Spinal cord (tissue), 10 donors: ENCODE results near the gene XYLT1. TPM values are rescaled to one million over a fixed set of nuclear protein-coding genes. Genes with fewer than 3 reads are reported as not detected.

Experiments used
- DNase-seq, 6 donors: peaks; one replicate each; pipeline versions ENCODE4 v3.0.0 to v3.0.0-alpha.2; 2013 to 2015; ENCODE audit warnings: low spot score in 6 of 6, low read depth in 4 of 6
- H3K27ac ChIP-seq: one replicate; pipeline ENCODE4 v1.5.1; 2013; ENCODE audit warnings: low read depth, low read length, control low read depth
- H3K27me3 ChIP-seq: one replicate; pipeline ENCODE4 v1.6.1; 2013; ENCODE audit warnings: low read length; ENCODE audit not compliant: control insufficient read depth, insufficient read depth
- H3K36me3 ChIP-seq: one replicate; pipeline ENCODE4 v1.6.1; 2013; ENCODE audit warnings: low read length; ENCODE audit not compliant: control insufficient read depth, insufficient read depth
- H3K4me1 ChIP-seq: one replicate; pipeline ENCODE4 v1.6.1; 2013; ENCODE audit warnings: low read length; ENCODE audit not compliant: control insufficient read depth, insufficient read depth
- H3K4me3 ChIP-seq: one replicate; pipeline ENCODE4 v1.5.1; 2013; ENCODE audit warnings: low read depth, low read length, control low read depth
- H3K9me3 ChIP-seq: one replicate; pipeline ENCODE4 v1.6.1; 2013; ENCODE audit warnings: low read length; ENCODE audit not compliant: control insufficient read depth, insufficient read depth
- WGBS: methylation state at CpG from one replicate; pipeline ENCODE4 v1.1.5; 2013; ENCODE audit warnings: missing lambda C conversion rate; ENCODE audit not compliant: insufficient coverage; 5-methylcytosine and 5-hydroxymethylcytosine counted together
- polyA plus RNA-seq, 2 donors: library from polyadenylated mRNA; unstranded; fragments of 120-200 nt; gene quantifications; one replicate each; pipeline ENCODE4 v1.2.1, GENCODE V29; 2013; ENCODE audit not compliant: insufficient read length in 2 of 2
- total RNA-seq, 2 donors: library from RNA; depleted of rRNA in 1 of 2; stranded (reverse); fragments of 120-200 nt in 1 of 2; fragments of >200 nt in 1 of 2; gene quantifications; one replicate each; pipeline versions ENCODE4 v1.2.3 to v1.2.4, GENCODE V29; 2013 to 2014
- donor health status: healthy.

The XYLT1 gene
- total and polyA plus RNA-seq, 4 donors, result 13.0 to 17.0 (median 15.2) TPM

- Histone ChIP-seq H3K36me3 (peaks cover 12% of the 10 kb centered on the region), H3K4me1 (peaks cover 3% of the 10 kb centered on the region), H3K27ac (no peak overlapping the region), H3K4me3 (no peak overlapping the region), H3K27me3 (no peaks in the 10 kb centered on the region), H3K9me3 (no peaks in the 10 kb centered on the region)
- 51% methylated on average over 3 of the region's 10 CpGs for WGBS
- peak in 1 of 6 donors; percentile 78 for DNase-seq
These were observed 365.4 kb downstream of the XYLT1 start for GRCh38 chr16:17105239-17105797.

GRCh38 chr16:17104654-17105053 lies 366.1 kb downstream of the XYLT1 start:
- Histone ChIP-seq H3K27me3 (no peaks in the 10 kb centered on the region), H3K27ac (no peak overlapping the region), H3K4me1 (peaks cover 3% of the 10 kb centered on the region), H3K9me3 (no peaks in the 10 kb centered on the region), H3K4me3 (no peak overlapping the region), H3K36me3 (peaks cover 8% of the 10 kb centered on the region)
- 91% methylated on average over 4 of the region's 5 CpGs for WGBS
- no peak for DNase-seq

- Histone ChIP-seq H3K27ac (no peak overlapping the region), H3K9me3 (no peaks in the 10 kb centered on the region), H3K36me3 (peaks cover 2% of the 10 kb centered on the region), H3K4me1 (peaks cover 3% of the 10 kb centered on the region), H3K4me3 (no peak overlapping the region), H3K27me3 (no peaks in the 10 kb centered on the region)
- DNase-seq, result peak in 2 of 6 donors; percentile 50 to 62
- WGBS, result 20% methylated on average over 1 of the region's 3 CpGs
These were observed 367.5 kb downstream of the XYLT1 start for GRCh38 chr16:17103216-17103615.

GRCh38 chr16:17101646-17102045 lies 369.1 kb downstream of the XYLT1 start:
- Histone ChIP-seq H3K36me3 (no peaks in the 10 kb centered on the region), H3K27me3 (no peaks in the 10 kb centered on the region), H3K9me3 (no peaks in the 10 kb centered on the region), H3K4me3 (no peak overlapping the region), H3K27ac (no peak overlapping the region), H3K4me1 (peaks cover 3% of the 10 kb centered on the region)
- whole genome bisulfite sequencing, result no CpG with 5 or more reads among the region's 2 CpGs
- DNase-seq, result peak in 1 of 6 donors; percentile 42

- WGBS, result 100% methylated on average over 1 of the region's 6 CpGs
- peak in 1 of 6 donors; percentile 28 for DNase-seq
These were observed 372.1 kb downstream of the XYLT1 start for GRCh38 chr16:17098685-17099084.

GRCh38 chr16:17084130-17084529 lies 386.6 kb downstream of the XYLT1 start:
- no CpG with 5 or more reads among the region's 2 CpGs for WGBS
- Histone ChIP-seq H3K27ac (no peak overlapping the region), H3K36me3 (no peaks in the 10 kb centered on the region)

More at GRCh38 chr16:17098685-17099084, 372.1 kb downstream of the XYLT1 start:
- Histone ChIP-seq H3K9me3 (no peaks in the 10 kb centered on the region), H3K27me3 (no peaks in the 10 kb centered on the region), H3K4me1 (no peaks in the 10 kb centered on the region), H3K4me3 (no peak overlapping the region), H3K27ac (no peak overlapping the region), H3K36me3 (no peaks in the 10 kb centered on the region)

GRCh38 chr16:17083628-17084027 lies 387.1 kb downstream of the XYLT1 start:
- peak in 5 of 6 donors; percentile 42 to 90 (median 69) for DNase-seq

More at GRCh38 chr16:17084130-17084529, 386.6 kb downstream of the XYLT1 start:
- H3K27me3 ChIP-seq, result peaks cover 1% of the 10 kb centered on the region
- no peak for DNase-seq
- no peak overlapping the region for H3K4me3 ChIP-seq
- H3K4me1 ChIP-seq, result no peaks in the 10 kb centered on the region
- H3K9me3 ChIP-seq, result no peaks in the 10 kb centered on the region

GRCh38 chr16:17082095-17082882 lies 388.5 kb downstream of the XYLT1 start:
- no peaks in the 10 kb centered on the region for H3K9me3 ChIP-seq
- H3K36me3 ChIP-seq, result no peaks in the 10 kb centered on the region
- whole genome bisulfite sequencing, result 67% methylated on average over 5 of the region's 7 CpGs
- H3K27me3 ChIP-seq, result no peaks in the 10 kb centered on the region
- H3K4me3 ChIP-seq, result no peak overlapping the region
- DNase-seq, result no peak
- H3K27ac ChIP-seq, result no peak overlapping the region
- no peaks in the 10 kb centered on the region for H3K4me1 ChIP-seq

More at GRCh38 chr16:17083628-17084027, 387.1 kb downstream of the XYLT1 start:
- Histone ChIP-seq H3K27me3 (no peaks in the 10 kb centered on the region), H3K9me3 (no peaks in the 10 kb centered on the region), H3K36me3 (no peaks in the 10 kb centered on the region), H3K27ac (no peak overlapping the region), H3K4me1 (no peaks in the 10 kb centered on the region), H3K4me3 (no peak overlapping the region)
- no CpG with 5 or more reads among the region's 1 CpG for WGBS

GRCh38 chr16:17080105-17080504 lies 390.7 kb downstream of the XYLT1 start:
- no CpG with 5 or more reads among the region's 1 CpG for WGBS
- no peaks in the 10 kb centered on the region for H3K27me3 ChIP-seq
- no peak overlapping the region for H3K27ac ChIP-seq
- H3K4me3 ChIP-seq, result no peak overlapping the region
- no peaks in the 10 kb centered on the region for H3K9me3 ChIP-seq
- no peak for DNase-seq
- no peaks in the 10 kb centered on the region for H3K4me1 ChIP-seq
- no peaks in the 10 kb centered on the region for H3K36me3 ChIP-seq
